Heart left ventricle (tissue), 13 donors: ENCODE results near the gene ARHGAP8.
"Not testable (repeated sequence)": the region's sequence is repeated elsewhere in the genome, so short reads cannot be mapped to it uniquely, and the experiment has no call there.

Source experiments
- CTCF ChIP-seq, 12 donors: fragments of 200-600 bp; sonication (generic) in 4 of 12; IDR thresholded peaks; one replicate each; pipeline versions ENCODE4 v1.5.0 to v1.8.0; 2018 to 2022; ENCODE audit warnings: antibody characterized with exemption in 12 of 12, mild to moderate bottlenecking in 5 of 12
- POLR2A ChIP-seq, 2 donors: fragments of 450-650 bp; IDR thresholded peaks; one replicate each; pipeline ENCODE4 v1.6.1; 2017; ENCODE audit warnings: antibody characterized with exemption in 2 of 2, mild to moderate bottlenecking in 2 of 2, moderate library complexity in 2 of 2
- donor health status: ischemic (EF 13 %, LVEDD 7.1; RV severe dilation, severe dysfunction).
- donor health status: DM: no; HTN: yes; CAD: no.
- donor health status: DM: no; HTN: no; CAD: no.
- donor health status: ischemic (EF 25% LVEDD 6.9; RV normal size, moderate dysfunction).
- donor health status: ischemic (EF 25% LVEDD 5.7; RV mildly dilated, moderate dysfunction).
- donor health status: ischemic (EF 35%, LVEDD 5.7; RV mildly dilated, moderate dysfunction).
- donor health status: nonischemic (EF 11% LVEDD 7.7; RV severe dilation, severe dysfunction).
- donor health status: DM: yes; HTN: yes; CAD: no.
- donor health status: PGD.
- donor health status: ischemic (EF 29% LVEDD 5.4; RV normal size, mild dysfunction).
- donor health status: nonischemic (EF 23%, LVEDD 6.1; RV moderate dilation, normal function).

DNA sequence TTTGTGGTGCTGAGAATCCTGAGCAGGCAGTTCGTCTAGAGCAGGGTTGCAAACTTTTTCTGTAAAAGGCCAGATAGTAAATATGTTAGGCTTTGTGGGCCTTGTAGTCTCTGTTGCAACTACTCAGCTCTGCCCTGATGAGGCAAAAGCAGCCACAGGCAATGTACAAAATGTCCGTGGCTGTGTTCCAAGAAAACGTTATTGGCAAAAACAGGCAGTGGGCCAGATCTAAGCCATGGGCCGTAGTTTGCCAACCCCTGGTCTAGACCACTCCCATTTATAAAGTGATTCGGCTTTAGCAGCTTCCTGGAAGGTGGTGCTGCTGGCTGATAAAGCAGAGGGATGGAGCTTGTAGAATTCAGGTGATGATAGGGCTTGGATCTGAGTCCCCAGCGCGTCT, 106.4 kb downstream of the ARHGAP8 start:
- not testable (repeated sequence) for TF ChIP-seq CTCF, POLR2A (IDR thresholded peaks at IDR 0.05)
